Activated naive CD8-positive, alpha-beta T cell treated with anti-CD3 and anti-CD28 coated beads for 36 hours (primary cell): ENCODE data around the gene WDR70. TPM values are rescaled to one million over a fixed set of nuclear protein-coding genes. Genes with fewer than 3 reads are reported as not detected.
A peak's percentile ranks its signal among the peaks of the same experiment; 100 is the strongest.
"Not testable (repeated sequence)": the region's sequence is repeated elsewhere in the genome, so short reads cannot be mapped to it uniquely, and the experiment has no call there.

ENCODE experiments used
- DNase-seq: peaks from one replicate; pipeline ENCODE4 v3.0.0; 2021
- H3K27ac Mint-ChIP-seq: one replicate; pipeline ENCODE4 v1.8.0; 2022; ENCODE audit warnings: mild to moderate bottlenecking, moderate library complexity, mixed read lengths
- H3K27me3 Mint-ChIP-seq: one replicate; pipeline ENCODE4 v1.8.0; 2022; ENCODE audit warnings: mild to moderate bottlenecking, mixed read lengths
- H3K36me3 Mint-ChIP-seq: one replicate; pipeline ENCODE4 v1.8.0; 2021; ENCODE audit warnings: mild to moderate bottlenecking, mixed read lengths
- H3K4me1 Mint-ChIP-seq: one replicate; pipeline ENCODE4 v1.8.0; 2021; ENCODE audit warnings: mixed read lengths
- H3K4me3 Mint-ChIP-seq: one replicate; pipeline ENCODE4 v1.8.0; 2022; ENCODE audit warnings: mild to moderate bottlenecking, moderate library complexity, mixed read lengths
- H3K9me3 Mint-ChIP-seq: one replicate; pipeline ENCODE4 v1.8.0; 2022; ENCODE audit warnings: mixed read lengths
- total RNA-seq, 2 experiments: library from RNA; stranded (reverse); gene quantifications; one replicate each; pipeline ENCODE4 v1.2.3, GENCODE V29; 2021

The WDR70 gene
- total RNA-seq, 2 experiments from 2014 or later, result 36.2 to 36.8 TPM

- Mint-ChIP-seq H3K36me3 (peaks cover 26% of the 10 kb centered on the region), H3K27me3 (no peaks in the 10 kb centered on the region), H3K4me1 (peaks cover 2% of the 10 kb centered on the region), H3K27ac (no peak overlapping the region), H3K9me3 (peaks cover 8% of the 10 kb centered on the region), H3K4me3 (no peak overlapping the region)
- no peak for DNase-seq
These were observed 379.0 kb downstream of the WDR70 start for GRCh38 chr5:37757980-37758582.

GRCh38 chr5:37767251-37767650 is 388.1 kb downstream of the WDR70 start:
- peaks cover 5% of the 10 kb centered on the region for H3K27me3 Mint-ChIP-seq
- no peak for DNase-seq
- H3K4me1 Mint-ChIP-seq, result peaks cover 2% of the 10 kb centered on the region
- no peak overlapping the region for H3K27ac Mint-ChIP-seq
- no peaks in the 10 kb centered on the region for H3K36me3 Mint-ChIP-seq
- H3K4me3 Mint-ChIP-seq, result no peak overlapping the region
- peaks cover 2% of the 10 kb centered on the region for H3K9me3 Mint-ChIP-seq

GRCh38 chr5:37767961-37768360 is 388.8 kb downstream of the WDR70 start:
- Mint-ChIP-seq H3K9me3 (peaks cover 4% of the 10 kb centered on the region), H3K4me1 (no peaks in the 10 kb centered on the region), H3K27ac (no peak overlapping the region), H3K4me3 (no peak overlapping the region), H3K27me3 (peaks cover 5% of the 10 kb centered on the region), H3K36me3 (no peaks in the 10 kb centered on the region)
- DNase-seq, result no peak

- Mint-ChIP-seq H3K27ac (no peak overlapping the region), H3K36me3 (no peaks in the 10 kb centered on the region), H3K4me1 (no peaks in the 10 kb centered on the region), H3K9me3 (peaks cover 4% of the 10 kb centered on the region), H3K27me3 (peaks cover 5% of the 10 kb centered on the region), H3K4me3 (no peak overlapping the region)
- DNase-seq, result no peak
These were observed 389.3 kb downstream of the WDR70 start for GRCh38 chr5:37768371-37768770.

GRCh38 chr5:37769108-37769507 is 390.0 kb downstream of the WDR70 start:
- no peak overlapping the region for H3K27ac Mint-ChIP-seq
- H3K27me3 Mint-ChIP-seq, result peaks cover 5% of the 10 kb centered on the region
- H3K4me3 Mint-ChIP-seq, result no peak overlapping the region
- H3K4me1 Mint-ChIP-seq, result no peaks in the 10 kb centered on the region
- no peak for DNase-seq
- peaks cover 9% of the 10 kb centered on the region for H3K9me3 Mint-ChIP-seq
- H3K36me3 Mint-ChIP-seq, result no peaks in the 10 kb centered on the region

- no peak overlapping the region for H3K4me3 Mint-ChIP-seq
- peaks cover 5% of the 10 kb centered on the region for H3K27me3 Mint-ChIP-seq
- H3K4me1 Mint-ChIP-seq, result no peaks in the 10 kb centered on the region
- no peaks in the 10 kb centered on the region for H3K36me3 Mint-ChIP-seq
- H3K9me3 Mint-ChIP-seq, result peaks cover 10% of the 10 kb centered on the region
- no peak for DNase-seq
- H3K27ac Mint-ChIP-seq, result no peak overlapping the region
These were observed 390.7 kb downstream of the WDR70 start for GRCh38 chr5:37769840-37770239.

GRCh38 chr5:37770786-37771185 is 391.7 kb downstream of the WDR70 start:
- DNase-seq, result no peak
- peaks cover 16% of the 10 kb centered on the region for H3K9me3 Mint-ChIP-seq
- no peak overlapping the region for H3K4me3 Mint-ChIP-seq
- H3K27me3 Mint-ChIP-seq, result peaks cover 5% of the 10 kb centered on the region
- no peaks in the 10 kb centered on the region for H3K4me1 Mint-ChIP-seq
- no peak overlapping the region for H3K27ac Mint-ChIP-seq
- peaks cover 3% of the 10 kb centered on the region for H3K36me3 Mint-ChIP-seq

- Mint-ChIP-seq H3K27me3 (peaks cover 5% of the 10 kb centered on the region), H3K4me3 (no peak overlapping the region), H3K36me3 (peaks cover 3% of the 10 kb centered on the region), H3K27ac (no peak overlapping the region), H3K9me3 (peaks cover 17% of the 10 kb centered on the region), H3K4me1 (no peaks in the 10 kb centered on the region)
- DNase-seq, result no peak
These were observed 392.1 kb downstream of the WDR70 start for GRCh38 chr5:37771203-37771611.

GRCh38 chr5:37771731-37772130 is 392.6 kb downstream of the WDR70 start:
- Mint-ChIP-seq H3K4me3 (no peak overlapping the region), H3K36me3 (peaks cover 3% of the 10 kb centered on the region), H3K9me3 (peaks cover 17% of the 10 kb centered on the region), H3K4me1 (no peaks in the 10 kb centered on the region), H3K27me3 (peaks cover 5% of the 10 kb centered on the region), H3K27ac (no peak overlapping the region)
- DNase-seq, result no peak

- Mint-ChIP-seq H3K4me3 (no peak overlapping the region), H3K9me3 (peaks cover 17% of the 10 kb centered on the region), H3K27me3 (peaks cover 5% of the 10 kb centered on the region), H3K27ac (no peak overlapping the region), H3K4me1 (no peaks in the 10 kb centered on the region), H3K36me3 (peaks cover 3% of the 10 kb centered on the region)
- no peak for DNase-seq
These were observed 393.1 kb downstream of the WDR70 start for GRCh38 chr5:37772255-37772654.

GRCh38 chr5:37773809-37774208 is 394.7 kb downstream of the WDR70 start:
- Mint-ChIP-seq H3K4me3 (no peak overlapping the region), H3K36me3 (peaks cover 3% of the 10 kb centered on the region), H3K9me3 (peaks cover 17% of the 10 kb centered on the region), H3K4me1 (no peaks in the 10 kb centered on the region), H3K27me3 (peaks cover 5% of the 10 kb centered on the region), H3K27ac (no peak overlapping the region)
- DNase-seq, result no peak

- H3K4me1 Mint-ChIP-seq, result no peaks in the 10 kb centered on the region
- H3K27ac Mint-ChIP-seq, result no peak overlapping the region
- H3K9me3 Mint-ChIP-seq, result peaks cover 17% of the 10 kb centered on the region
- no peak for DNase-seq
- H3K27me3 Mint-ChIP-seq, result peaks cover 3% of the 10 kb centered on the region
- H3K36me3 Mint-ChIP-seq, result peaks cover 3% of the 10 kb centered on the region
- no peak overlapping the region for H3K4me3 Mint-ChIP-seq
These were observed 395.9 kb downstream of the WDR70 start for GRCh38 chr5:37774912-37775483.

GRCh38 chr5:37776826-37777225 is 397.7 kb downstream of the WDR70 start:
- Mint-ChIP-seq H3K4me3 (no peak overlapping the region), H3K36me3 (peaks cover 3% of the 10 kb centered on the region), H3K9me3 (peaks cover 16% of the 10 kb centered on the region), H3K27ac (no peak overlapping the region), H3K4me1 (no peaks in the 10 kb centered on the region), H3K27me3 (no peaks in the 10 kb centered on the region)
- no peak for DNase-seq

GRCh38 chr5:37777432-37778130 is 398.5 kb downstream of the WDR70 start:
- Mint-ChIP-seq H3K4me1 (no peaks in the 10 kb centered on the region), H3K27me3 (no peaks in the 10 kb centered on the region), H3K4me3 (no peak overlapping the region), H3K9me3 (peaks cover 14% of the 10 kb centered on the region), H3K27ac (peak overlapping the region; percentile 4), H3K36me3 (peaks cover 3% of the 10 kb centered on the region)
- no peak for DNase-seq

GRCh38 chr5:37781409-37781808 is 402.3 kb downstream of the WDR70 start:
- H3K36me3 Mint-ChIP-seq, H3K4me1 Mint-ChIP-seq, H3K27ac Mint-ChIP-seq, DNase-seq, H3K27me3 Mint-ChIP-seq, H3K9me3 Mint-ChIP-seq, H3K4me3 Mint-ChIP-seq: not testable (repeated sequence)

GRCh38 chr5:37786416-37786815 is 407.3 kb downstream of the WDR70 start:
- peaks cover 3% of the 10 kb centered on the region for H3K9me3 Mint-ChIP-seq
- H3K4me1 Mint-ChIP-seq, result no peaks in the 10 kb centered on the region
- H3K27me3 Mint-ChIP-seq, result peaks cover 7% of the 10 kb centered on the region
- no peak overlapping the region for H3K4me3 Mint-ChIP-seq
- no peaks in the 10 kb centered on the region for H3K36me3 Mint-ChIP-seq
- no peak overlapping the region for H3K27ac Mint-ChIP-seq
- no peak for DNase-seq
